Lower leg skin (tissue), 4 donors: ENCODE measurements around the gene SLC15A1. TPM values are rescaled to one million over a fixed set of nuclear protein-coding genes. Genes with fewer than 3 reads are reported as not detected.

Experiments
- DNase-seq, 2 donors: peaks; one replicate each; pipeline ENCODE4 v3.0.0-alpha.2; 2019; ENCODE audit warnings: low spot score in 2 of 2
- H3K4me3 ChIP-seq: fragments of 200-600 bp; sonication (generic); 2 replicates; pipeline ENCODE4 v1.5.1; 2017; ENCODE audit warnings: mild to moderate bottlenecking, low read depth; ENCODE audit not compliant: poor library complexity, severe bottlenecking
- CTCF ChIP-seq, 3 donors: fragments of 450-650 bp; IDR thresholded peaks; one replicate each; pipeline ENCODE4 v1.5.1; 2016; ENCODE audit warnings: antibody characterized with exemption in 3 of 3, mild to moderate bottlenecking in 3 of 3, moderate library complexity in 2 of 3
- POLR2A ChIP-seq, 2 donors: fragments of 450-650 bp; IDR thresholded peaks; one replicate each; pipeline ENCODE4 v1.6.1; 2016 to 2017; ENCODE audit warnings: antibody characterized with exemption in 2 of 2, mild to moderate bottlenecking in 1 of 2, moderate library complexity in 1 of 2
- WGBS, 2 donors: methylation state at CpG; one replicate each; pipeline ENCODE4 v1.1.5; 2018; 5-methylcytosine and 5-hydroxymethylcytosine counted together
- intact Hi-C: fragments of 100-400 bp; cut with DNase I; formaldehyde crosslinking; loops from one replicate; pipeline ENCODE4 v1.15.0; 2023; ENCODE audit warnings: low total_unique reads
- total RNA-seq, 4 donors: library from RNA; depleted of rRNA; stranded (reverse); fragments of >200 nt; gene quantifications; one replicate each; pipeline ENCODE4 v1.1.0, GENCODE V29; 2016

The SLC15A1 gene
- total RNA-seq, 4 donors from 2014 or later, result 31.0 to 70.9 (median 40.1) TPM

GRCh38 chr13:98651744-98652143 lies 100.7 kb downstream of the SLC15A1 start:
- 70 to 82% methylated on average over 6 of the region's 6 CpGs for WGBS, 2 donors
- intact Hi-C loops, result no loop called here

GRCh38 chr13:98650396-98651107 lies 101.9 kb downstream of the SLC15A1 start:
- no peak overlapping the region for H3K4me3 ChIP-seq
- peak; percentile 34 to 81 for DNase-seq
- WGBS, 2 donors, result 55 to 56% methylated on average over 12 of the region's 12 CpGs
- TF ChIP-seq CTCF (IDR thresholded peaks at IDR 0.05) (no peak), POLR2A (IDR thresholded peaks at IDR 0.05) (no peak)
- intact Hi-C loops, result no loop called here

More at GRCh38 chr13:98651744-98652143, 100.7 kb downstream of the SLC15A1 start:
- no peak overlapping the region for H3K4me3 ChIP-seq
- TF ChIP-seq CTCF (IDR thresholded peaks at IDR 0.05) (no peak), POLR2A (IDR thresholded peaks at IDR 0.05) (no peak)
- peak in 1 of 2 donors; percentile 56 for DNase-seq

- TF ChIP-seq CTCF (IDR thresholded peaks at IDR 0.05) (no peak), POLR2A (IDR thresholded peaks at IDR 0.05) (no peak)
- no peak overlapping the region for H3K4me3 ChIP-seq
- WGBS, 2 donors, result 90 to 91% methylated on average over 7 of the region's 7 CpGs
- intact Hi-C loops, result no loop called here
- DNase-seq, result peak in 1 of 2 donors; percentile 57
Measured at GRCh38 chr13:98649861-98650260, 102.6 kb downstream of the SLC15A1 start.

- DNase-seq, result peak in 1 of 2 donors; percentile 36
- TF ChIP-seq CTCF (IDR thresholded peaks at IDR 0.05), result no peak
- no peak for TF ChIP-seq POLR2A (IDR thresholded peaks at IDR 0.05)
- no peak overlapping the region for H3K4me3 ChIP-seq
- intact Hi-C loops, result no loop called here
- 86 to 89% methylated on average over 3 of the region's 3 CpGs for WGBS, 2 donors
Measured at GRCh38 chr13:98648686-98649085, 103.8 kb downstream of the SLC15A1 start.

- TF ChIP-seq POLR2A (IDR thresholded peaks at IDR 0.05) (no peak), CTCF (IDR thresholded peaks at IDR 0.05) (no peak)
- intact Hi-C loops, result no loop called here
- WGBS, 2 donors, result 66 to 73% methylated on average over 2 of the region's 2 CpGs
Measured at GRCh38 chr13:98648141-98648540, 104.3 kb downstream of the SLC15A1 start.

GRCh38 chr13:98647121-98647520 lies 105.4 kb downstream of the SLC15A1 start:
- intact Hi-C loops, result no loop called here
- DNase-seq, result no peak
- no peak for TF ChIP-seq CTCF (IDR thresholded peaks at IDR 0.05)
- no peak for TF ChIP-seq POLR2A (IDR thresholded peaks at IDR 0.05)
- H3K4me3 ChIP-seq, result no peak overlapping the region
- 92 to 93% methylated on average over 2 of the region's 2 CpGs for WGBS, 2 donors

More at GRCh38 chr13:98648141-98648540, 104.3 kb downstream of the SLC15A1 start:
- DNase-seq, result no peak
- no peak overlapping the region for H3K4me3 ChIP-seq
